K562 (cell line): ENCODE results near the gene ADGRA1.

Experiments used
- BRCA1 ChIP-seq, 2 experiments: fragments of 450-650 bp in 1 of 2; sonication (generic) in 1 of 2; formaldehyde crosslinking in 1 of 2; IDR thresholded peaks; 2 replicates each; pipeline versions ENCODE4 v1.5.0 to v1.6.1; 2017 to 2020; ENCODE audit warnings: mild to moderate bottlenecking in 1 of 2, missing genetic modification reagents in 1 of 2
- CEBPZ ChIP-seq: fragments of 150-350 bp; IDR thresholded peaks from 2 replicates; pipeline ENCODE4 v1.6.1; 2014; ENCODE audit warnings: low read depth, mild to moderate bottlenecking, low read length, borderline replicate concordance
- CREB1 ChIP-seq, 2 experiments: sonication (generic) in 1 of 2; formaldehyde crosslinking in 1 of 2; IDR thresholded peaks; 2 replicates each; pipeline versions ENCODE4 v1.6.1 to v1.8.0; 2012 to 2022; ENCODE audit warnings: inconsistent platforms in 1 of 2, mild to moderate bottlenecking in 1 of 2, missing genetic modification reagents in 1 of 2, moderate library complexity in 1 of 2
- CTCF ChIP-seq, 3 experiments: IDR thresholded peaks in 2 of 3; conservative IDR thresholded peaks in 1 of 3; 2 replicates each; pipeline ENCODE4 v1.5.1; 2011 to 2012; ENCODE audit warnings: low read length in 3 of 3, mild to moderate bottlenecking in 3 of 3, control low read depth in 2 of 3, improper control_type of control experiment in 1 of 3, inconsistent platforms in 1 of 3, low read depth in 1 of 3, mixed read lengths in 1 of 3, moderate library complexity in 1 of 3; ENCODE audit not compliant: insufficient read depth in 2 of 3
- GABPB1 ChIP-seq: sonication (generic); formaldehyde crosslinking; IDR thresholded peaks from 2 replicates; pipeline ENCODE4 v1.8.0; 2022; ENCODE audit warnings: mild to moderate bottlenecking, missing genetic modification reagents
- POLR2A ChIP-seq: fragments of 450-650 bp; conservative IDR thresholded peaks from 2 replicates; pipeline ENCODE4 v1.6.1; 2016
- POLR2AphosphoS5 ChIP-seq: IDR thresholded peaks from 2 replicates; pipeline ENCODE4 v1.6.1; 2011; ENCODE audit warnings: mild to moderate bottlenecking, low read depth, low read length, moderate library complexity; ENCODE audit not compliant: control insufficient read depth, insufficient read depth
- RERE ChIP-seq: sonication (generic); formaldehyde crosslinking; IDR thresholded peaks from 2 replicates; pipeline ENCODE4 v1.8.0; 2023; ENCODE audit warnings: missing genetic modification reagents, mild to moderate bottlenecking, borderline replicate concordance
- SOX6 ChIP-seq: fragments of 450-650 bp; IDR thresholded peaks from 2 replicates; pipeline ENCODE4 v1.6.1; 2014; ENCODE audit warnings: mild to moderate bottlenecking
- TAF1 ChIP-seq: IDR thresholded peaks from 2 replicates; pipeline ENCODE4 v1.6.1; 2011; ENCODE audit warnings: mild to moderate bottlenecking, low read length, moderate library complexity; ENCODE audit not compliant: insufficient read depth, control insufficient read depth, severe bottlenecking; ENCODE audit errors: extremely low read depth
- USF1 ChIP-seq: sonication (generic); formaldehyde crosslinking; IDR thresholded peaks from 2 replicates; pipeline ENCODE4 v1.9.0; 2022; ENCODE audit warnings: mild to moderate bottlenecking, missing genetic modification reagents
- YY1 ChIP-seq, 3 experiments: IDR thresholded peaks; 2 replicates each; pipeline ENCODE4 v1.6.1; 2011; ENCODE audit warnings: low read length in 2 of 3, mild to moderate bottlenecking in 2 of 3, moderate library complexity in 2 of 3, borderline replicate concordance in 1 of 3, control low read depth in 1 of 3, low read depth in 1 of 3; ENCODE audit not compliant: insufficient read depth in 3 of 3, insufficient replicate concordance in 2 of 3, control insufficient read depth in 1 of 3, insufficient read length in 1 of 3; ENCODE audit errors: extremely low read depth in 1 of 3
- ZNF407 ChIP-seq: fragments of 450-650 bp; IDR thresholded peaks from 2 replicates; pipeline ENCODE4 v1.6.1; 2016; ENCODE audit warnings: low read depth

GRCh38 chr10:133117688-133118071, 30.0 kb downstream of the ADGRA1 start:
- TF ChIP-seq RERE (no peak), YY1 (IDR thresholded peaks at IDR 0.05; ENCODE audit: borderline replicate concordance in 1 of 3, control insufficient read depth in 1 of 3, extremely low read depth in 1 of 3, insufficient read depth in 3 of 3, insufficient read length in 1 of 3, insufficient replicate concordance in 2 of 3, low read depth in 1 of 3, low read length in 2 of 3) (no peak), USF1 (CRISPR knock-in tag) (no peak), POLR2AphosphoS5 (no peak), SOX6 (no peak), BRCA1 (IDR thresholded peaks at IDR 0.05) (no peak), BRCA1 (CRISPR knock-in tag; IDR thresholded peaks at IDR 0.05) (no peak), GABPB1 (CRISPR knock-in tag) (no peak), POLR2A (no peak), CEBPZ (no peak), ZNF407 (no peak), CREB1 (IDR thresholded peaks at IDR 0.05) (no peak), CREB1 (CRISPR knock-in tag; IDR thresholded peaks at IDR 0.05) (no peak), TAF1 (no peak), CTCF (IDR thresholded peaks at IDR 0.05 in 2 of 3, conservative IDR thresholded peaks at IDR 0.05 in 1 of 3; ENCODE audit: insufficient read depth in 2 of 3, low read depth in 1 of 3, low read length in 3 of 3) (no peak)
